MM.1S (cell line): ENCODE results near the gene SMU1.

Experiments
- EZH2 ChIP-seq: fragments of 300-600 bp; sonication (generic); optimal IDR thresholded peaks from 2 replicates; pipeline ENCODE3; 2017; ENCODE audit warnings: low read depth, mild to moderate bottlenecking, antibody characterized with exemption, low read length, mixed read lengths
- TF ChIP-seq, protein P1 (sequence below): fragments of 300-600 bp; sonication (generic); IDR thresholded peaks from 2 replicates; pipeline ENCODE4 v1.5.1; 2016; ENCODE audit warnings: antibody characterized with exemption, low read length, mixed read lengths

DNA sequence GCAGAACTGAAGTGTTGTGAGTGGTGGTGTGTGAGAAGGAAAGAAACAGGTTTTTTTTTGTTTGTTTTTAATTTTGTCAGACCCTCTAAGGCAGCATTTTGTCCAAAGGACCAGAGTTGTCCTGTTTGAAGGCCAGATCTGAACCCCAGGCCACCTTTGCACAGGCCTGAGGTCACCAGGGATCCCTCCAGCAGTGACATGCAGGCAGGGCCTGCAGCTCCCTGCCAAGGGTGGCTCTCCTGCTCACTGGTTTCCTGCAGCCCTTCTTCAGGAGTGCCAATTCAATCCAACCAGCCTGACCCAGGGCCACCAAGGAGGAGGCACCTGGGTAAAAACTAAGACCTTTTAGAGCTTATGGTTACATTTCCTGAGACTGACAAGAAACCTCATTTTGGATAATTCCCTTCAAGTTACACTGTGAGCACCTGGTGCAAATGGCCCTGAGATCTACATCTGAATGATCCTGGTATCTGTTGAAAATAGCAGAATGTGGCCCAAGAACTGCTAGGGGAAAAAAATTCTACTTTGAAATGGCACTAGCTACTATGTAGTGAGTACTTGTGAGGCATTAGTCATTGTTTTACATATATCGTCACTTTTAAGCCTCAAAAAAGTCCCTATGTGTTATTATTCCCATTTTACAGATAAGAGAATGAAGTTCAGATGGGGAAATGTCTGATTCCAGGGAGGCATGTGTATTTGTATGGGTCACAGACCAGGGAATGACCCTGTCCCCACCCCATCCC lies 33.5 kb upstream of the SMU1 start:
- TF ChIP-seq, protein P1, sequence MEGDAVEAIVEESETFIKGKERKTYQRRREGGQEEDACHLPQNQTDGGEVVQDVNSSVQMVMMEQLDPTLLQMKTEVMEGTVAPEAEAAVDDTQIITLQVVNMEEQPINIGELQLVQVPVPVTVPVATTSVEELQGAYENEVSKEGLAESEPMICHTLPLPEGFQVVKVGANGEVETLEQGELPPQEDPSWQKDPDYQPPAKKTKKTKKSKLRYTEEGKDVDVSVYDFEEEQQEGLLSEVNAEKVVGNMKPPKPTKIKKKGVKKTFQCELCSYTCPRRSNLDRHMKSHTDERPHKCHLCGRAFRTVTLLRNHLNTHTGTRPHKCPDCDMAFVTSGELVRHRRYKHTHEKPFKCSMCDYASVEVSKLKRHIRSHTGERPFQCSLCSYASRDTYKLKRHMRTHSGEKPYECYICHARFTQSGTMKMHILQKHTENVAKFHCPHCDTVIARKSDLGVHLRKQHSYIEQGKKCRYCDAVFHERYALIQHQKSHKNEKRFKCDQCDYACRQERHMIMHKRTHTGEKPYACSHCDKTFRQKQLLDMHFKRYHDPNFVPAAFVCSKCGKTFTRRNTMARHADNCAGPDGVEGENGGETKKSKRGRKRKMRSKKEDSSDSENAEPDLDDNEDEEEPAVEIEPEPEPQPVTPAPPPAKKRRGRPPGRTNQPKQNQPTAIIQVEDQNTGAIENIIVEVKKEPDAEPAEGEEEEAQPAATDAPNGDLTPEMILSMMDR, result no peak
- no peak for TF ChIP-seq EZH2
